ENCODE results near the gene VSIG10.
"Not testable (repeated sequence)": the region's sequence is repeated elsewhere in the genome, so short reads cannot be mapped to it uniquely, and the experiment has no call there.

The VSIG10 gene

GRCh38 chr12:118033323-118033722 is 70.5 kb downstream of the VSIG10 start:
- no peak for DNase-seq (ENCODE audit: low spot score)

GRCh38 chr12:118032188-118032587 is 71.6 kb downstream of the VSIG10 start:
- DNase-seq (ENCODE audit: low spot score): no peak

DNA sequence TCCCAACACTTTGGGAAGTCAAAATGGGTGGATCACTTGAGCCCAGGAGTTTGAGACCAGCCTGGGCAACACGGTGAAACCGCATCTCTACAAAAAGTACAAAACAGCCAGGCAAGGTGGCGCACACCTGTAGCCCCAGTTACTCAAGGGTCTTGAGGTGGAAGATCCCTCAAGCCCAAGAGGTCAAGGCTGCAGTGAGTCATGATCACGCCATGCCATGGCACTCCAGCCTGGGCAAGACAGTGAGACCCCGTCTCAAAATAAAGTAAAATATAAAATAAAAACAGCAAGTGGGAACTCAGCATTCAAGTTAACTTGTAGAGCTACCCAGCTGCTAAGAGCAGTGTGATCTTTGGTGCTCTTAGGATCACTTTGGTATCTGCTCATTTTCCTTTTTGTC is 74.6 kb downstream of the VSIG10 start:
- DNase-seq (ENCODE audit: low spot score): no peak

DNA sequence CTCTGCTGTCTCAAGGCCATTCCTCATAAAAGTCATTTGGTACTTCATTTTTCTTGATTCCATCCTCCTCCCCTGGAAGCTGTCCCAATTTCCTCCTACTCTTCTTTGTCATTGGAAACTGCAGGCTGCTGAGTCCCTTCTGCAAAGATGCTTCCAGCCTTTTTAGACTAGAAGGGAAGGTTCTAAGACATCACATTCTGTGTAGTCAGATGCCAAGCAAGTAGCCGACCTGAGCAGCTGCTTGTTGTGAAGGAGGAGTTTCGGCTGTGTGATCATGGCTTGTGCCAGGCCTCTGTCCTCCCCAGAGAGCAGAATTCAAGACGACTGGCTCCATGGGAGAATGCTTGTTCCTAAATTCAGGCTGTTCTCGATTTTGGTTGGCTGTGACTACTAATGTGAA is 78.6 kb downstream of the VSIG10 start:
- no peak for DNase-seq (ENCODE audit: low spot score)

DNA sequence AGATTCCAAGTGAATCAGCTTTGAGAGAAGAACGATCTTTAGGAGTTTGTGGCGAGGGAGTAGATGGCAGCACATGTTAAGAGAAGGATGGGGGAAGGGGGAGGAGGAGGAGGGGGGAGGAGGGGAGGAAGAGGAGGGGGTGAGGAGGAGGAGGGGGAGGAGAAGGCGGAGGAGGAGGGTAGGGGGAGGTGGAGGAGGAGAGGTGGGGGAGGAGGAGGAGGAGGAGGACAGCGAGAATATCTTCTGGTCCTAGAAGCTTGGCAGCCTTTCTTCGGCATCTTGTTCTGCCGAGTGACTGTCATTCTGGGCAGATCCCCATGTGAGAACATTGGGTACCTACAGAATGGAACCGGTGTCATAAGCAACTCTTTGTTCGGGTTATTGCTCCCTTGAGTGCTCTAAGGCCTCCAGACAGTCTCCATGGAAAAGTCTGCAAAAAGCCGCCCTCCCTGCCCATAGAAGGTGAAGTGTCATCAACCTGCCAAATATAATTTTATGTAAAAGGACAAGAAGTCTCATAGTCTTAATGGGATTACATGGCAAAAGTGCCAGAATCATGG is 80.4 kb downstream of the VSIG10 start:
- no peak for DNase-seq (ENCODE audit: low spot score)

DNA sequence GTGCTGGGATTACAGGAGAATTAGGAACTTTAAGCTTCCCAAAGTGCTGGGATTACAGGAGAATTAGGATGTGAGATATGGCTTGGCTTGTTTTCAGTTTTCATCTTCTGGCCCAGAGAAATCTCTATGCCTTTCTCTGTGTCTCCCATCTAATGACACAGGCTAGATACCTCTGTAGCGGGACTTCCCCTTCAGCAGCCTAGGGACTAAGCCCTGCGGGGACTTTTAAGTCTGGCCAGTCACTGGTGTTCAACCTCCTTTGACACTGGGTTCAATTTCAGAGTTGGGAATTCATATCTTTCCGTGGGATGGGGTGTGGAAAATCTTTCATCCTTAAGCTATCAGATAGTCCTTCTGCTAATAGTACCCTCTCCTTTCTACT is 81.1 kb downstream of the VSIG10 start:
- DNase-seq (ENCODE audit: low spot score): no peak

GRCh38 chr12:118022097-118022727 is 81.6 kb downstream of the VSIG10 start:
- not testable (repeated sequence) for DNase-seq (ENCODE audit: low spot score)

DNA sequence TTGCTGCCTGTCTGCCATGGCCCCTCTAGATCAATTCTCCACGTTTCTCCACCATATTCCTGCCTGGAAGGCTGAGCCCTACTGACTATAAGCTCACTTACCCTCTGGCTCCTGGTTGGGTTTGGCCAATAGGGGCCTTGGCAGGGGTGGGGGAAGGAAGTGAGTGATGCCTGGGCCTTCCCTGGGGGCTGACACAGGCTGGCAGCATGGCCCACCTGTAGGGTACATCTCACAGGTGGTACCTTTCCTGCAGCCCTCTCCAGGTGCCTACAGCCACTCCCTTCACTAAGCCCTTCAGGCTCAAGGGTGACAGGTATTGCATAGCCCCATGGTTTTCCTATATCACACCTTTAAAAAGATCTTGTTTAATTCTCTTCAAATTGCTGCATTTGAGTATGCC is 83.8 kb downstream of the VSIG10 start:
- DNase-seq (ENCODE audit: low spot score): no peak

GRCh38 chr12:118017926-118018325 is 85.9 kb downstream of the VSIG10 start:
- no peak for DNase-seq (ENCODE audit: low spot score)

DNA sequence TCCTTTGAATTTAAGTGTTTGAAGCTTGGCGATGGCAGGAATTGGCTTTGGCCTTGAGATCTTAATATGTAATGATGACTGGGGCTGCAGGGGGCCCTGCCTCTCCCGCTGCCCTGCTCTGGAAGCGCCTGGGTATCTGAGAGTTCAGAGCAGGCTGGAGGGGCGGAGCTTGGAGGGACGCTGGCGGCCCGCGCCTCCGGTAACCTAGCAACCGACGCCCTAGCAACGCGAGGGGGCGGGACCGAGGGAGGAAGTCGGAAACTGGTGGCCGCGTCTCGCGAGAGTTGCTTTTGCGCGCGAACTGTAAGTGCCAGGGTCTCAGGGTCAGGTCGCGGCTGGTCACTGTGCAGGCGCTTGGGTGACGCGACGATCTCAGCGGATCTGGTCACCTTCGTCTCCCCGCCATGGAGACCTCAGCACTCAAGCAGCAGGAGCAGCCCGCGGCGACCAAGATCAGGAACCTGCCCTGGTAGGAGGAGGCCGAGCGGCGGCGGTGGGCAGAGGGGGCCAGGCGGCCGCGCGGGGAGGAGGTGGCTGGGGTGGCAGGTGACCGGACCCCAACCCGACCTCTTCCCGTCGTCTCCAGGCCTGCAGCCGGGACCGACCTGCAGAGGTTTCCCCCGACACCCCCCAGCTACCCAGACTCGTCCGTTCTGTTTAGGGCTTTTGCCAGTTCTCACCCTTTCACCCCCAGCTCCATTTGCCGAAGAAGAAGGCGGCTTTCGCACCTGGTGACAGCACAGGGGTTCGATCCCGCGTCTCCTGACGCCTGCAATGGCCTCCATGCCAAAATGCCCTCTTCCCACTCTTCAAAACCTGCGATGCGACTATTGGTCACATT is 87.2 kb downstream of the VSIG10 start, which contains the start of gene RFC5:
Gene RFC5, plus strand, starts transcription at position 280 of the 841 bp plus-strand sequence. Its CDS starts 125 bp downstream, at position 405.
- DNase-seq (ENCODE audit: low spot score): peak; percentile 100

DNA sequence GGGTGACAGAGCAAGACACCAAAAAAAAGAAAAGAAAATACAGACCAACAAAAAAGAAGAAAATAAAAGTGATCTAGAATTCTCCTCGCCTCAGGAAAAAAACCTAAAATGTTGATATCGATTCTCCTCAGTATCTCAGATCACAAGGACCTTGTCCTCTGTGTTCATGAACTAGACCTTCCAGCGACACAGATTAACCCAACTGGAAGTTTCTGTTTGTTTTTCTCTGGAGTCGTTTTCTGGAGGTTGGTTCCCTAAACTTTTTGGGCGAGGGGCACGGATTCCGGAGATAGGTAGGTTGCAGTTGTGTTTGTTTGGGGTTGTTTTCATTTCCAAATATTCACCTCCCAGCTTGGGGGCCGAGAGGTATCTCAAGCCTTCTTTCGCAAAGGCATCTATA is 87.9 kb downstream of the VSIG10 start:
- DNase-seq (ENCODE audit: low spot score): no peak

DNA sequence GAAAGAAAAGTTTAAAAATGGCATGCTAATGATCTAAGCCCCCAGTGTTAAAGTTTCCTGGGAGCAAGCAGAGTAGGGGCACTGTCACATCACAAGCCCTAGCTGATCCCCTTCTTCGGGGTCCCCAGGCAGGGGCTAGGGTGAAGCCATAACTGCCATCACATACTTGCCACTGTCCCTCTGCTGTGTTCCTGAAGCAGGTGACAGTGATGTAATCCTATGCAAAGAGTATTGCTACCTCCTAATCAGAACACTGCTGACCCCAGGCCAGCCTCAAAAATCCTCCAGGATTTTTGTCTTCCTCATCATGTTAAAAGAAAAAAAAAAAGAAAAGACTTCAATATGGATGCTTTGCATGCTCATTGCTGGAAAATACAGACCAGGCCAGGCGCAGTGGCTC is 88.5 kb downstream of the VSIG10 start:
- DNase-seq (ENCODE audit: low spot score): no peak

Data from D341Med (cell line).